ENCODE data around the gene BANK1. TPM values are rescaled to one million over a fixed set of nuclear protein-coding genes. Genes with fewer than 3 reads are reported as not detected.

The BANK1 gene
- total RNA-seq, 2 experiments from 2014 or later = 0.20 to 0.22 TPM

- H3K4me3 Mint-ChIP-seq = no peak overlapping the region
Measured at GRCh38 chr4:101795704-101796103, 5.2 kb downstream of the BANK1 start.

GRCh38 chr4:101801958-101802357 is 11.4 kb downstream of the BANK1 start:
- Histone ChIP-seq H3K27ac (ENCODE audit: low read depth in 1 of 2, low read length in 2 of 2) (no peak overlapping the region), H3K36me3 (ENCODE audit: insufficient read depth, low read length) (no peaks in the 10 kb centered on the region)
- no peak overlapping the region for H3K27ac Mint-ChIP-seq

More at GRCh38 chr4:101795704-101796103, 5.2 kb downstream of the BANK1 start:
- Histone ChIP-seq H3K27ac (ENCODE audit: low read depth in 1 of 2, low read length in 2 of 2) (no peak overlapping the region), H3K9me3 (ENCODE audit: control insufficient read depth in 1 of 2, insufficient read depth in 1 of 2, low read length in 2 of 2) (no peaks in the 10 kb centered on the region), H3K36me3 (ENCODE audit: insufficient read depth, low read length) (no peaks in the 10 kb centered on the region), H3K4me1 (ENCODE audit: insufficient read depth, low read length) (peaks cover 6% of the 10 kb centered on the region), H3K27me3 (ENCODE audit: control insufficient read depth in 1 of 2, insufficient read depth in 2 of 2, low read length in 2 of 2) (peaks cover 11 to 17% of the 10 kb centered on the region in 2 experiments), H3K4me3 (ENCODE audit: low read length) (no peak overlapping the region)
- POLR2A ChIA-PET = no interaction called here
- intact Hi-C loops (cut with DNase I, micrococcal nuclease) = no loop called here
- TF ChIP-seq CTCF (IDR thresholded peaks at IDR 0.05) = no peak
- H3K27ac Mint-ChIP-seq = no peak overlapping the region
- no peaks in the 10 kb centered on the region for H3K36me3 Mint-ChIP-seq (ENCODE audit: low read depth)
- peaks cover 6% of the 10 kb centered on the region for H3K4me1 Mint-ChIP-seq (ENCODE audit: low read depth)
- DNase-seq (no peak), ATAC-seq (ENCODE audit: poor library complexity) (no peak)
- peaks cover 44% of the 10 kb centered on the region for H3K27me3 Mint-ChIP-seq
- CTCF ChIA-PET = no interaction called here
- H3K9me3 Mint-ChIP-seq = no peaks in the 10 kb centered on the region

DNA sequence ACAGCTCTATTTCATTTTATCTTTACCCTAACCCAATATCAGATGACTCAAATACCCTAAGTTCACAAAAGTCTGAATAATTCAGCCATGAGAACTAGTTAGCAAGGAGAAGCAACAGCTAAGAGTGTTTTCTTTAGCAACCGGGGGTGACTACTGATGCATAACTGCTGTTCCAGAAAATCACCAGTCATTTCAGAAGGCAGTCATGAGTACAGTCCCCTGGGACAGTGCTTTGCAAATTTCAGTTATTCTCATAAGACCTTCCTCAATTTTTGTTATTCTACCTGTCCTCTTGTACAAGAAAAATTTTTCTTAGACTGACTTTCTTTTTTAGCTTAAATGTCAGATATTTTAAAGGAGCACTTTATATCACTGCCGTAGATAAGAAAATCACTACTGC is 16.4 kb downstream of the BANK1 start:
- no peak for ATAC-seq (ENCODE audit: poor library complexity)
- no peak overlapping the region for H3K4me3 ChIP-seq (ENCODE audit: low read length)
- ChIA-PET POLR2A (no interaction called here), CTCF (no interaction called here)
- no peak for TF ChIP-seq CTCF (IDR thresholded peaks at IDR 0.05)
- no peaks in the 10 kb centered on the region for H3K27me3 ChIP-seq (ENCODE audit: control insufficient read depth in 1 of 2, insufficient read depth in 2 of 2, low read length in 2 of 2)
- intact Hi-C loops (cut with DNase I, micrococcal nuclease) = no loop called here
- Mint-ChIP-seq H3K9me3 (no peaks in the 10 kb centered on the region), H3K36me3 (ENCODE audit: low read depth) (no peaks in the 10 kb centered on the region), H3K4me3 (no peak overlapping the region), H3K4me1 (ENCODE audit: low read depth) (no peaks in the 10 kb centered on the region), H3K27me3 (no peaks in the 10 kb centered on the region), H3K27ac (no peak overlapping the region)
- no peak overlapping the region for H3K27ac ChIP-seq (ENCODE audit: low read depth in 1 of 2, low read length in 2 of 2)
- H3K4me1 ChIP-seq (ENCODE audit: insufficient read depth, low read length) = no peaks in the 10 kb centered on the region
- no peaks in the 10 kb centered on the region for H3K9me3 ChIP-seq (ENCODE audit: control insufficient read depth in 1 of 2, insufficient read depth in 1 of 2, low read length in 2 of 2)
- DNase-seq = no peak
- H3K36me3 ChIP-seq (ENCODE audit: insufficient read depth, low read length) = no peaks in the 10 kb centered on the region

More at GRCh38 chr4:101801958-101802357, 11.4 kb downstream of the BANK1 start:
- Mint-ChIP-seq H3K36me3 (ENCODE audit: low read depth) (no peaks in the 10 kb centered on the region), H3K4me1 (ENCODE audit: low read depth) (no peaks in the 10 kb centered on the region), H3K27me3 (peaks cover 6% of the 10 kb centered on the region), H3K9me3 (no peaks in the 10 kb centered on the region), H3K4me3 (no peak overlapping the region)
- Histone ChIP-seq H3K4me1 (ENCODE audit: insufficient read depth, low read length) (no peaks in the 10 kb centered on the region), H3K27me3 (ENCODE audit: control insufficient read depth in 1 of 2, insufficient read depth in 2 of 2, low read length in 2 of 2) (no peaks in the 10 kb centered on the region), H3K9me3 (ENCODE audit: control insufficient read depth in 1 of 2, insufficient read depth in 1 of 2, low read length in 2 of 2) (no peaks in the 10 kb centered on the region), H3K4me3 (ENCODE audit: low read length) (no peak overlapping the region)
- DNase-seq (peak in 2 of 14 experiments; percentile 6 to 7), ATAC-seq (ENCODE audit: poor library complexity) (no peak)
- ChIA-PET CTCF (no interaction called here), POLR2A (no interaction called here)
- intact Hi-C loops (cut with DNase I, micrococcal nuclease) = no loop called here
- TF ChIP-seq CTCF (IDR thresholded peaks at IDR 0.05) = no peak

Data from CD4-positive, alpha-beta T cell (primary cell).